ENCODE data around the gene PRPF18.

- TF ChIP-seq CTCF (conservative IDR thresholded peaks at IDR 0.05; ENCODE audit: low read depth, low read length) (no peak), FOS (IDR thresholded peaks at IDR 0.05; ENCODE audit: low read depth, low read length) (no peak), BHLHE40 (IDR thresholded peaks at IDR 0.05; ENCODE audit: low read depth, low read length) (no peak), RAD21 (IDR thresholded peaks at IDR 0.05; ENCODE audit: low read length) (no peak), MAZ (IDR thresholded peaks at IDR 0.05; ENCODE audit: borderline replicate concordance, low read depth, low read length) (no peak), POLR2A (IDR thresholded peaks at IDR 0.05; ENCODE audit: low read depth, low read length) (no peak), CEBPB (IDR thresholded peaks at IDR 0.05; ENCODE audit: low read depth, low read length) (no peak), MXI1 (IDR thresholded peaks at IDR 0.05; ENCODE audit: borderline replicate concordance, low read depth, low read length) (no peak)
These were observed 45.7 kb downstream of the PRPF18 start for GRCh38 chr10:13632440-13632839.

Data from IMR-90 (cell line).